ENCODE data around the gene EPN1.

Gene EPN1

GRCh38 chr19:55674841-55675660 is at the start of gene EPN1:
Gene EPN1, plus strand, starts transcription at chr19:55675226. Its CDS starts 3,402 bp downstream, at chr19:55678628.
- no peak for DNase-seq

- DNase-seq, result no peak
Observed at GRCh38 chr19:55626350-55626749, 48.7 kb upstream of the EPN1 start.

GRCh38 chr19:55632463-55632834 is 42.6 kb upstream of the EPN1 start:
- no peak for DNase-seq

GRCh38 chr19:55633861-55634260 is 41.2 kb upstream of the EPN1 start:
- no peak for DNase-seq

GRCh38 chr19:55635334-55635717 is 39.7 kb upstream of the EPN1 start:
- DNase-seq, result no peak

- DNase-seq, result no peak
Observed at GRCh38 chr19:55635856-55636440, 39.1 kb upstream of the EPN1 start.

- DNase-seq, result no peak
Observed at GRCh38 chr19:55636723-55637122, 38.3 kb upstream of the EPN1 start.

- no peak for DNase-seq
Observed at GRCh38 chr19:55637534-55637933, 37.5 kb upstream of the EPN1 start.

GRCh38 chr19:55638864-55639359 is 36.1 kb upstream of the EPN1 start:
- no peak for DNase-seq

GRCh38 chr19:55640043-55640576 is 34.9 kb upstream of the EPN1 start:
- no peak for DNase-seq

- no peak for DNase-seq
Observed at GRCh38 chr19:55640577-55641425, 34.2 kb upstream of the EPN1 start, which contains the start of gene ZNF580. Gene ZNF580, plus strand, starts transcription at chr19:55641002. Its CDS starts 1,507 bp downstream, at chr19:55642509.

- no peak for DNase-seq
Observed at GRCh38 chr19:55641426-55642152, 33.4 kb upstream of the EPN1 start.

- no peak for DNase-seq
Observed at GRCh38 chr19:55642153-55643002, 32.6 kb upstream of the EPN1 start.

- no peak for DNase-seq
Observed at GRCh38 chr19:55643003-55643886, 31.8 kb upstream of the EPN1 start, which contains the start of gene ZNF581. Gene ZNF581, plus strand, starts transcription at chr19:55643649. Its CDS starts 923 bp downstream, at chr19:55644572.

- DNase-seq, result no peak
Observed at GRCh38 chr19:55643887-55644176, 31.2 kb upstream of the EPN1 start.

- no peak for DNase-seq
Observed at GRCh38 chr19:55644191-55644833, 30.7 kb upstream of the EPN1 start.

- DNase-seq, result no peak
Observed at GRCh38 chr19:55644842-55645511, 30.0 kb upstream of the EPN1 start.

GRCh38 chr19:55645512-55645881 is 29.5 kb upstream of the EPN1 start:
- no peak for DNase-seq
